H1 (cell line): ENCODE data around the gene DOCK10.

ENCODE experiments used
- EZH2 ChIP-seq: fragments of 200-600 bp; sonication (generic); IDR thresholded peaks from 2 replicates; pipeline ENCODE4 v1.7.1; 2012; ENCODE audit warnings: low read depth, mild to moderate bottlenecking, moderate library complexity, low read length, inconsistent platforms; ENCODE audit not compliant: severe bottlenecking
- PHF8 ChIP-seq: fragments of 200-600 bp; sonication (generic); conservative IDR thresholded peaks from 2 replicates; pipeline ENCODE4 v1.7.1; 2012; ENCODE audit warnings: low read depth, mild to moderate bottlenecking, inconsistent platforms, low read length, moderate library complexity
- SIRT6 ChIP-seq: IDR thresholded peaks from one replicate; pipeline ENCODE4 v1.7.1; 2012; ENCODE audit warnings: low read length, inconsistent platforms
- SP1 ChIP-seq: IDR thresholded peaks from 2 replicates; pipeline ENCODE4 v1.6.1; 2011; ENCODE audit warnings: low read depth, low read length
- TAF1 ChIP-seq: IDR thresholded peaks from 2 replicates; pipeline ENCODE4 v1.6.1; 2011; ENCODE audit warnings: mild to moderate bottlenecking, low read depth, low read length
- TCF12 ChIP-seq: IDR thresholded peaks from 2 replicates; pipeline ENCODE4 v1.6.1; 2011; ENCODE audit warnings: low read depth, mild to moderate bottlenecking, low read length
- TEAD4 ChIP-seq: IDR thresholded peaks from 2 replicates; pipeline ENCODE4 v1.6.1; 2012; ENCODE audit warnings: low read depth, low read length, inconsistent platforms, mixed read lengths
- TF ChIP-seq, protein P1 (sequence below), 3 experiments: IDR thresholded peaks; 1 replicate in 2 of 3; 2 replicates in 1 of 3; pipeline versions ENCODE4 v1.5.1 to v1.6.1; 2011; ENCODE audit warnings: low read length in 3 of 3, mild to moderate bottlenecking in 3 of 3, inconsistent platforms in 2 of 3, low read depth in 1 of 3, moderate library complexity in 1 of 3; ENCODE audit not compliant: insufficient read depth in 1 of 3; ENCODE audit errors: control extremely low read depth in 1 of 3
- TF ChIP-seq, protein P2 (sequence below): IDR thresholded peaks from 2 replicates; pipeline ENCODE4 v1.6.1; 2011; ENCODE audit warnings: low read length, improper control_type of control experiment

DNA sequence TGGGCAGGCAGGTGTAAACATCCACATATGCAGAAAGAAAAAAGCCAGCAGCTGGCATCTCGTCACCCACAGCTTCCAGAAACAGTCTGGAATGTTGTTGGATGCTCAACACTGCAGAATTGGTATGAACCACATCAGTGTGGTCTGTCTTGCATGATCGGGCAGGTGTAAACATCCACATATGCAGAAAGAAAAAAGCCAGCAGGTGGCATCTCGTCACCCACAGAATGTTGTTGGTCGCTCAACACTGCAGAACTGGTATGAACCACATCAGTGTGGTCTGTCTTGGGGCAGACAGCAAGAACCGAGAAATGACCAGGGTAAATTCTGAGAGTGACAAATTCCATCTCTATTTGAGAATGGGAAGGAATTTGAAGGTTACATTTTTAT, 39.6 kb downstream of the DOCK10 start:
- TF ChIP-seq, protein P1, sequence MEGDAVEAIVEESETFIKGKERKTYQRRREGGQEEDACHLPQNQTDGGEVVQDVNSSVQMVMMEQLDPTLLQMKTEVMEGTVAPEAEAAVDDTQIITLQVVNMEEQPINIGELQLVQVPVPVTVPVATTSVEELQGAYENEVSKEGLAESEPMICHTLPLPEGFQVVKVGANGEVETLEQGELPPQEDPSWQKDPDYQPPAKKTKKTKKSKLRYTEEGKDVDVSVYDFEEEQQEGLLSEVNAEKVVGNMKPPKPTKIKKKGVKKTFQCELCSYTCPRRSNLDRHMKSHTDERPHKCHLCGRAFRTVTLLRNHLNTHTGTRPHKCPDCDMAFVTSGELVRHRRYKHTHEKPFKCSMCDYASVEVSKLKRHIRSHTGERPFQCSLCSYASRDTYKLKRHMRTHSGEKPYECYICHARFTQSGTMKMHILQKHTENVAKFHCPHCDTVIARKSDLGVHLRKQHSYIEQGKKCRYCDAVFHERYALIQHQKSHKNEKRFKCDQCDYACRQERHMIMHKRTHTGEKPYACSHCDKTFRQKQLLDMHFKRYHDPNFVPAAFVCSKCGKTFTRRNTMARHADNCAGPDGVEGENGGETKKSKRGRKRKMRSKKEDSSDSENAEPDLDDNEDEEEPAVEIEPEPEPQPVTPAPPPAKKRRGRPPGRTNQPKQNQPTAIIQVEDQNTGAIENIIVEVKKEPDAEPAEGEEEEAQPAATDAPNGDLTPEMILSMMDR (IDR thresholded peaks at IDR 0.05; ENCODE audit: control extremely low read depth in 1 of 3, insufficient read depth in 1 of 3, low read depth in 1 of 3, low read length in 3 of 3): no peak
- no peak for TF ChIP-seq TCF12
- no peak for TF ChIP-seq SP1
- no peak for TF ChIP-seq TAF1
- no peak for TF ChIP-seq PHF8
- no peak for TF ChIP-seq SIRT6
- TF ChIP-seq EZH2: no peak
- TF ChIP-seq, protein P2, sequence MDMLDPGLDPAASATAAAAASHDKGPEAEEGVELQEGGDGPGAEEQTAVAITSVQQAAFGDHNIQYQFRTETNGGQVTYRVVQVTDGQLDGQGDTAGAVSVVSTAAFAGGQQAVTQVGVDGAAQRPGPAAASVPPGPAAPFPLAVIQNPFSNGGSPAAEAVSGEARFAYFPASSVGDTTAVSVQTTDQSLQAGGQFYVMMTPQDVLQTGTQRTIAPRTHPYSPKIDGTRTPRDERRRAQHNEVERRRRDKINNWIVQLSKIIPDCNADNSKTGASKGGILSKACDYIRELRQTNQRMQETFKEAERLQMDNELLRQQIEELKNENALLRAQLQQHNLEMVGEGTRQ: no peak
- no peak for TF ChIP-seq TEAD4
